MM.1S (cell line): ENCODE results near the gene TMC6.

Experiments
- DNase-seq: peaks from one replicate; pipeline ENCODE4 v3.0.0-alpha.2; 2015
- H2AFZ ChIP-seq: fragments of 300-600 bp; sonication (generic); 2 replicates; pipeline ENCODE4 v1.6.0; 2016; ENCODE audit warnings: antibody characterized with exemption, low read length
- H3F3A ChIP-seq: fragments of 300-600 bp; sonication (generic); 2 replicates; pipeline ENCODE4 v1.6.1; 2016; ENCODE audit warnings: mild to moderate bottlenecking, antibody characterized with exemption, low read length, moderate library complexity, mixed read lengths; ENCODE audit not compliant: insufficient read depth
- H3K27ac ChIP-seq: fragments of 300-600 bp; sonication (generic); 2 replicates; pipeline ENCODE4 v1.5.1; 2016; ENCODE audit warnings: mild to moderate bottlenecking, low read length
- H3K27me3 ChIP-seq: fragments of 300-600 bp; sonication (generic); replicated peaks from 2 replicates; pipeline ENCODE4 v1.6.0; 2016; ENCODE audit warnings: low read length; ENCODE audit not compliant: insufficient read depth
- H3K36me3 ChIP-seq: fragments of 300-600 bp; sonication (generic); replicated peaks from 2 replicates; pipeline ENCODE4 v1.6.1; 2016; ENCODE audit warnings: mild to moderate bottlenecking, low read length, mixed read lengths; ENCODE audit not compliant: insufficient read depth
- H3K4me1 ChIP-seq: fragments of 300-600 bp; sonication (generic); 2 replicates; pipeline ENCODE4 v1.6.1; 2016; ENCODE audit warnings: low read length, mixed read lengths
- H3K4me2 ChIP-seq: fragments of 300-600 bp; sonication (generic); 2 replicates; pipeline ENCODE4 v1.6.0; 2016; ENCODE audit warnings: low read depth, low read length
- H3K4me3 ChIP-seq: fragments of 300-600 bp; sonication (generic); 2 replicates; pipeline ENCODE4 v1.5.1; 2016; ENCODE audit warnings: low read length, mixed read lengths
- H3K79me2 ChIP-seq: fragments of 300-600 bp; sonication (generic); 2 replicates; pipeline ENCODE4 v1.6.1; 2016; ENCODE audit warnings: mixed run types, low read length, mixed read lengths
- H3K9ac ChIP-seq: fragments of 300-600 bp; sonication (generic); 2 replicates; pipeline ENCODE4 v1.6.1; 2016; ENCODE audit warnings: low read length, mixed read lengths
- H3K9me2 ChIP-seq: fragments of 300-600 bp; sonication (generic); replicated peaks from 2 replicates; pipeline ENCODE4 v1.6.1; 2016; ENCODE audit warnings: mild to moderate bottlenecking, low read length, mixed read lengths; ENCODE audit not compliant: insufficient read depth
- H3K9me3 ChIP-seq: fragments of 300-600 bp; sonication (generic); replicated peaks from 2 replicates; pipeline ENCODE4 v1.6.1; 2016; ENCODE audit warnings: mild to moderate bottlenecking, low read length, mixed read lengths; ENCODE audit not compliant: insufficient read depth
- H4K20me1 ChIP-seq: fragments of 300-600 bp; sonication (generic); 2 replicates; pipeline ENCODE4 v1.6.1; 2016; ENCODE audit warnings: mild to moderate bottlenecking, low read length, moderate library complexity, mixed read lengths; ENCODE audit not compliant: insufficient read depth
- CTCF ChIP-seq: fragments of 300-600 bp; sonication (generic); IDR thresholded peaks from 2 replicates; pipeline ENCODE4 v1.5.1; 2016; ENCODE audit warnings: antibody characterized with exemption, low read length, mixed read lengths
- EZH2 ChIP-seq: fragments of 300-600 bp; sonication (generic); optimal IDR thresholded peaks from 2 replicates; pipeline ENCODE3; 2017; ENCODE audit warnings: low read depth, mild to moderate bottlenecking, antibody characterized with exemption, low read length, mixed read lengths
- EZH2phosphoT487 ChIP-seq: fragments of 300-600 bp; sonication (generic); IDR thresholded peaks from 2 replicates; pipeline ENCODE4 v1.6.1; 2018; ENCODE audit warnings: antibody characterized with exemption, low read length

The TMC6 gene

GRCh38 chr17:78111727-78112517 lies 16.6 kb downstream of the TMC6 start:
- H3K79me2 ChIP-seq: peaks cover 19% of the 10 kb centered on the region; the same call in 1 of the 2 replicates
- H3K27me3 ChIP-seq: no peaks in the 10 kb centered on the region
- H3K9me3 ChIP-seq: no peaks in the 10 kb centered on the region
- peaks cover 14% of the 10 kb centered on the region for H3F3A ChIP-seq
- H3K4me2 ChIP-seq: no peak overlapping the region
- H3K27ac ChIP-seq: no peak overlapping the region
- no peak overlapping the region for H3K9ac ChIP-seq
- no peak overlapping the region for H3K4me3 ChIP-seq
- no peaks in the 10 kb centered on the region for H3K4me1 ChIP-seq
- no peak overlapping the region for H2AFZ ChIP-seq
- H3K9me2 ChIP-seq: no peaks in the 10 kb centered on the region
- H3K36me3 ChIP-seq: no peaks in the 10 kb centered on the region
- TF ChIP-seq EZH2 (no peak), CTCF (no peak), EZH2phosphoT487 (no peak)
- DNase-seq: no peak
- H4K20me1 ChIP-seq: no peaks in the 10 kb centered on the region

DNA sequence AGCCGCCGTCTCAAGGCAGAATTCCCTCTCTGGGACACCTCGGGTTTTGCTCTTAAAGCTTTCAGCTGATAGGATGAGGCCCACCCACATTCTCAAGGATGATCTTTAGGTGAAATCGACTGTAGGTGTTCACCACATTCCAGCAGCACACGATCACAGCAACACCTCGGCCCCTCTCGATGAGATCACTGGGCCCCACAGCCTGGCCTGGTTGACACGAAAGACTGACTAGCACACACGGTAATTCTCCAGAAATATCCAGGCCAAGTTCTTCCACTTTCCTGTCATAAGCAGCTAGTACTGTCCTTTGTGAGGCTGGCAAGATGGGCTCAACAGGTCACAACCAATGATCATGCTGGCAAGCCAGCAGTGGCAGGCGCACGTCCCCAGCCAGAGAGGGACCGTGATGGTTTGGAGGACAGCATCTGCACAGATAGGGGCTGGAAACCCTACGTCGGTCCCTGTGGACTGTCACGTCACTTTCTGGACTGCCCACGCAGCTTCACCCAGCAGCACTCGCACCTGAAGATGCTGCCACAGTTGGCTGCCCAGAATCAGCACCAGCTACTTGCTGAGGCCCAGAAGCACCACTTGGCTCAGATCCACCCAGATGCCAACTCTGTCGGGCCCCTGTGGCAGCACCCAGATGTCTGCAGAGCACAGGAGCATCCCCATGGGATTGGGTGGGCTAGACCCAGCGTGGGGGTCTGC lies 17.4 kb downstream of the TMC6 start:
- H3F3A ChIP-seq: peaks cover 14% of the 10 kb centered on the region
- no peaks in the 10 kb centered on the region for H3K4me1 ChIP-seq
- no peak overlapping the region for H2AFZ ChIP-seq
- no peak for DNase-seq
- no peak overlapping the region for H3K9ac ChIP-seq
- no peak overlapping the region for H3K4me3 ChIP-seq
- H3K27ac ChIP-seq: no peak overlapping the region
- no peaks in the 10 kb centered on the region for H4K20me1 ChIP-seq
- H3K79me2 ChIP-seq: peaks cover 17% of the 10 kb centered on the region; the same call in 1 of the 2 replicates
- H3K9me3 ChIP-seq: no peaks in the 10 kb centered on the region
- no peaks in the 10 kb centered on the region for H3K9me2 ChIP-seq
- no peaks in the 10 kb centered on the region for H3K36me3 ChIP-seq
- no peaks in the 10 kb centered on the region for H3K27me3 ChIP-seq
- H3K4me2 ChIP-seq: no peak overlapping the region
- TF ChIP-seq EZH2phosphoT487 (no peak), CTCF (no peak), EZH2 (no peak)

DNA sequence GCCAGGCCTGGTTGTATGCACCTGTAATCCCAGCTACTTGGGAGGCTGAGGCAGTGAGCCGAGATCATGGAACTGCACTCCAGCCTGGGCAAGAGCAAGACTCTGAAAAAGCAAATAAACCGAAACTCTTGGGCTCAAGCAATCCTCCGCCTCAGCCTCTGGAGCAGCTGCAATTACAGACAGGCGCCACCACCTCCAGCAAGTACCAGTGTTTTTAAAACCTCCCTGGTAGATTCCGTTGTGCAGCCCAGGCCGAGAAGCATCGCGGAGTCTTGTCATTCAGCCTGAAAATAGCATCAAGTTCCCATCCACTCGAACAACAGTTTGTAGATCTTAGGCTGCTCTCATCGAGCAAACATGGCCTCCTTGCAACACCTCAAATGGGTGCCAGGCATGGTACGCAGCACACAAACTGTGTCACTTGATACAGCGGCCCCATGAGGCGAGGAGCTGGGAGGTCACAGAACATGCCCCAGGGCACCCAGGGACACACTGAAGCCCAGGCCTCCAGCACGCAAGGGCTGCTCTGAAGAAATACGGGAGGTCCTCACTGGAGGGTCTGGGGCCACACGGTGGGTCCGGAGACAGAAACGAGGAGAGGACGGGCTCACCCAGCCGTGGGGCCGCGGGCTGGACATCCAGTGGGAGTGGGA lies 18.1 kb downstream of the TMC6 start:
- Histone ChIP-seq H2AFZ (no peak overlapping the region), H3K9ac (no peak overlapping the region), H3K27ac (no peak overlapping the region), H3F3A (peaks cover 14% of the 10 kb centered on the region), H3K9me2 (no peaks in the 10 kb centered on the region), H3K36me3 (no peaks in the 10 kb centered on the region), H3K79me2 (peaks cover 17% of the 10 kb centered on the region; the same call in 1 of the 2 replicates), H3K27me3 (no peaks in the 10 kb centered on the region), H3K4me2 (no peak overlapping the region), H3K4me1 (no peaks in the 10 kb centered on the region), H3K4me3 (no peak overlapping the region), H4K20me1 (no peaks in the 10 kb centered on the region), H3K9me3 (no peaks in the 10 kb centered on the region)
- no peak for TF ChIP-seq EZH2phosphoT487
- no peak for TF ChIP-seq CTCF
- no peak for TF ChIP-seq EZH2
- DNase-seq: no peak
